HUES64 (cell line): ENCODE measurements around the gene DNAJC27.

Source experiments
- H3K27ac ChIP-seq: 2 replicates; pipeline ENCODE4 v1.7.0; 2013; ENCODE audit warnings: low read depth, low read length, inconsistent platforms
- H3K27me3 ChIP-seq: 2 replicates; pipeline ENCODE4 v1.6.1; 2013; ENCODE audit warnings: mild to moderate bottlenecking, low read length; ENCODE audit not compliant: insufficient read depth
- H3K36me3 ChIP-seq: 2 replicates; pipeline ENCODE4 v1.6.1; 2013; ENCODE audit warnings: mild to moderate bottlenecking, low read length; ENCODE audit not compliant: insufficient read depth
- H3K4me1 ChIP-seq: 2 replicates; pipeline ENCODE4 v1.6.1; 2013; ENCODE audit warnings: mild to moderate bottlenecking, low read length, moderate library complexity; ENCODE audit not compliant: insufficient read depth
- H3K4me3 ChIP-seq: 2 replicates; pipeline ENCODE4 v1.5.1; 2013; ENCODE audit warnings: mild to moderate bottlenecking, low read length, moderate library complexity
- H3K9ac ChIP-seq: 2 replicates; pipeline ENCODE4 v1.6.1; 2013; ENCODE audit warnings: mild to moderate bottlenecking, low read depth, low read length
- H3K9me3 ChIP-seq: 2 replicates; pipeline ENCODE4 v1.6.1; 2013; ENCODE audit warnings: low read depth, low read length; ENCODE audit not compliant: insufficient read depth
- WGBS: fragments of 150-250, 120-280 bp; methylation state at CpG from one replicate; pipeline ENCODE4 v1.1.7; 2013; ENCODE audit warnings: missing lambda C conversion rate; 5-methylcytosine and 5-hydroxymethylcytosine counted together

The DNAJC27 gene

DNA sequence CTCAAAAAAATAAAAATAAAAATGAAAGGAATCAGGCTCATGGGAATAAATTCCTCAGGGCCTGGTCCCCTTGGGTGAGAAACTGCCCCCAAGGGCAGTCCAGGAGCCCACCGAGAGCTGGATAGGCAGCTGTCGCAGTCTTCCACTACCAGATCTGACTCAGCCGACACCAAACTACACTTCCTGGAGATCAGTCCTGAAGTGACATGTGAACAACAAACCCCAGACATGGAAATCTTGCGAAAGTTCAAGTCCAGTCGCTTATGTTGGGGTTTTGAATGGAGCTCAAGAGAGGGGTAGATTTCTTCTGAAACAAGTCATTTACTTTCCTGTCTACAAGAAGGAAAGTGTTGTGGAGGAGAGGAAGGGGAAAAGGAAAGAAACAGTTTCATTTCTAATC lies 64.6 kb downstream of the DNAJC27 start:
- 0 out of 2 replicates have a peak, but pooled peaks cover 3% of the 10 kb centered on the region for H3K9me3 ChIP-seq
- no peaks in the 10 kb centered on the region for H3K4me1 ChIP-seq
- H3K4me3 ChIP-seq = no peak overlapping the region
- H3K36me3 ChIP-seq = peaks cover 10% of the 10 kb centered on the region; the same call in 1 of the 2 replicates
- no peak overlapping the region for H3K9ac ChIP-seq
- 94% methylated on average over 5 of the region's 5 CpGs for WGBS
- no peak overlapping the region for H3K27ac ChIP-seq
- no peaks in the 10 kb centered on the region for H3K27me3 ChIP-seq

DNA sequence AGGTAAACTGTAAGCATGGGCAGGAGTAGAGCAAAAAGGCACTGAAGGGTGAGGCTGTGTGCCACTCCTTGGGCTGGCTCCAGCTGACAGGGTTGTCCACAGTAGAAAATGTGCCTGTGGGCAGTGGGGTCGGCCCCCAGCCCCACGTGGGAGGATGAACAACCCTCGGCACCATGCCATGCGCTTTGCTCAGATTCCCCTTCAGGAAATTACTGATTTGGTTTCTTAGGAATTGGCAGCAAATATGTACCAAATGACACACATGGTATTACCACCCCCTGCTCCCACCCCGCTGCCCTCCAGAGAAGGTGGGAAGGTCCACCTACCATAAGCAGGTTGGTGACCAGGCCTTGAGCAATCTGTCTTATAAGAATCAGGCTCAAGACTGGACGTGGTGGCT lies 65.3 kb downstream of the DNAJC27 start:
- no peaks in the 10 kb centered on the region for H3K27me3 ChIP-seq
- no peak overlapping the region for H3K4me3 ChIP-seq
- WGBS = 93% methylated on average over 6 of the region's 6 CpGs
- no peak overlapping the region for H3K9ac ChIP-seq
- peaks cover 10% of the 10 kb centered on the region; the same call in 1 of the 2 replicates for H3K36me3 ChIP-seq
- 0 out of 2 replicates have a peak, but pooled peaks cover 3% of the 10 kb centered on the region for H3K9me3 ChIP-seq
- no peaks in the 10 kb centered on the region for H3K4me1 ChIP-seq
- H3K27ac ChIP-seq = no peak overlapping the region

DNA sequence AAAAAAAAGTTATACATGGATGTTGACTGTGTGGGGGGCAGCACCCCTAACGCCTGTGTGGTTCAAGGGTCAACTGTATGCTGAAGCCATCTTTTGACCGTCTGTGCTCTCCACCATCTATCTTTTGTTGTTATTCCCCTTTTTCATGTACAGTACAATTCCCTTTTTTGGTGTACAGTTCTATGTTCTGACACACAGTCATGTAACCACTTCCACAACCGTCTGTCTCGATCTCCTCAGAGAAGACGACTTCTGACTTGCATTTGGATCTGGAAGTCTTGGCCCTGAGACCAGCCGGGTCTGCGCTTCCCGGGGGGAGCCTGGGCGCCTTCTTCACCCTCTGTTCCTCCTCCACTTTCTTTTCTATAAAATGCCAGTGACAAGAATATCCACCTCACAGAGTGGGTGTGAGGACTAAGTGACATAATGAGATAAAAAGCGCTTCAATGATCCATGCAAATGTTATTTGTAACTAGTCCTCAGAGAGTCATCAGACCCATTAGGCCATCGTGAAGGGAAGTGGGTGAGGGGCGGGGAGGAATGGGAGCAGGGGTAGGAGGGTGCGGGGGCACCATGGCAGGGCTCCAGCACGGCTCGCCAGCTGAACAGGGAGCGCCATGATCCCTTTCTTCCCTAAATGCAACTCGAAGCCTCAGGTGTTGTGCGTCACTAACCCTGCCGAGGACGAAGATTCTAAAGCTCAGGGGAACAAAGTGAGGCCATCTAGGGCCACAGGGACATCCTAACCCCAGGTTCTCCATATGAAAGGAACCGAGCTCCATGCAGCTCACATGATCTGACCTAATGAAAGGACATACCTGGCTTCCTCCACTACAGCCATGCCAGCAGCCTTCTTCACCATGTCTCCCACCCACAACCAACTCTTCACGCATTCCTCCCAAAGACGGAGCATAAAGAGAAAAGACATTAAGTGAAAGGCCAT lies 68.3 kb downstream of the DNAJC27 start:
- H3K27me3 ChIP-seq = no peaks in the 10 kb centered on the region
- H3K9ac ChIP-seq = no peak overlapping the region
- H3K4me3 ChIP-seq = no peak overlapping the region
- H3K9me3 ChIP-seq = no peaks in the 10 kb centered on the region
- no peak overlapping the region for H3K27ac ChIP-seq
- 87% methylated on average over 23 of the region's 23 CpGs for WGBS
- peaks cover 9% of the 10 kb centered on the region; the same call in 1 of the 2 replicates for H3K36me3 ChIP-seq
- H3K4me1 ChIP-seq = 0 out of 2 replicates have a peak, but pooled peaks cover 2% of the 10 kb centered on the region

DNA sequence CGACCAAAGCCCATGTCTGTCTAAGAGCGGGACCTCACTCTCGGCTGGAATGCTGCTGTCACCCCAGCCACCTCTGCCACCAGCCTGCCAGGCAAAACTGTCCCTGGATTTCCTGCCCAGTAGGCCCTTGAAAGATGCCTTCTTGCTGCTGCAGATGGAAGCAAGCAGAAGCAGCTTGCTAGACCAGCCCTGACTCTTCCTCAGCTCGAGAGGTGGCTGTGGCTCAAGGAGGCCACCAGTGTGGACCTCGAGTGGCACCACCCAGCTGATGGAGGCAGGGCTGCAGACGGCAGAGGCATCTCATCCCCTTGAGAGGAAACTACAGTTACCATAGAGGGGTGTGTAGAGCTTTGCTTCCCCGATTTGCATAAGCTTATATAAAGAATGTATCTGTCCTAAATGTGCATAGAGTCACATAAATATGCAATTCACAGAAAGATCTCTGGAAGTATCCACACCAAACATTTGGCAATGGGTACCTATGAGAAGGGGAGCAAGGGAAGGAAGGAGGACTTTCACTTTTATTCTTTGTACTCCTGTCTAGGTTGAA lies 72.3 kb downstream of the DNAJC27 start:
- Histone ChIP-seq H3K4me1 (0 out of 2 replicates have a peak, but pooled peaks cover 7% of the 10 kb centered on the region), H3K36me3 (peaks cover 17% of the 10 kb centered on the region; the same call in 1 of the 2 replicates), H3K9ac (no peak overlapping the region), H3K27ac (no peak overlapping the region), H3K9me3 (peaks cover 23% of the 10 kb centered on the region), H3K4me3 (no peak overlapping the region), H3K27me3 (no peaks in the 10 kb centered on the region)
- WGBS = 92% methylated on average over 7 of the region's 7 CpGs

DNA sequence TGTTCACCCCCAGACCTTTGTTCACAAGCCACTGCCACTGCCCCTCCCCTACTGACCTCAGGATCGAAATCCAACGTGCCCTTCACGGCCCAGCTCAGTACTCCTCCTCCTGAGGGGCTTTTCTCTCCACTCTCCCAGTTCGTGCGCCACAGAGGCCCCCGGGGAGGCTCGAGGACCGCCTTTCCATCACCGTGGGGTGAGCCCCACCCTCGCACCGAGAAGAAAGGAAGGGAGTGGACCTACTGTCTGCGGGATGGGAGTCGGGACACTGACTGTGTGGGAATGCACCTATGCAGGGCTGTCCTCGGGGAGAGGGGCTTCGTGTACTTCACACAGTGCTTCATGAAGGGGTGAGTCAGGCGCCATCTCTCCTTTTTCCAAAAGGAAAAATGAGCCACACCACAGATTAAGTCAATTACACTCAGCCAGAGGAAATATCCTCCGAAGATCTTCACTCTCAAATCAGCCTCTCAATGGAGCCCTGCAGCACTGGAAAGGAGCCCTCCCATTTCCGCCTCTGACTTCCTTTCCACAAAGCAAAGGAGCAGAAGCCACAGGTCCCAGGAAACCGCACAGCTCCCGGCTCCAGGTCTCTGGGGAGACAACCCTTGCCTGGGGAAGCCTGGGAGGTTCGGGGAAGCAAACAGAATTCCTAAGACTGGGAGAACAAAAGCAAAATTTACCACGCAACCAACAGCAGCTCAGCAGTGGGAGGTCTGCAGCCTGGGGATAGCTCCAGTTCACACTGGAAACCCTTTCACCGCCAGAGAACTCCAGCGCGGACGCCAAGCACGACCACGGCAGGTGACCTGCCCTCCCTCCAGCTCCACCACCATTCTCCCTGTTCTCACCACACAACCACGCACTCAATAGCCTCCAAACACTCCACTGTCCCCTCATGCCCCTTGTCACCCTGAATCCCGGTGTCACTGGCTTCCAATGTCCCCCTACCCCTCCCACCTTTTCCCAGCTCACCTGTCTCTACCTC lies 73.3 kb downstream of the DNAJC27 start:
- Histone ChIP-seq H3K27ac (no peak overlapping the region), H3K9ac (no peak overlapping the region), H3K27me3 (no peaks in the 10 kb centered on the region), H3K9me3 (peaks cover 31% of the 10 kb centered on the region), H3K4me1 (0 out of 2 replicates have a peak, but pooled peaks cover 7% of the 10 kb centered on the region), H3K36me3 (peaks cover 17% of the 10 kb centered on the region; the same call in 1 of the 2 replicates), H3K4me3 (no peak overlapping the region)
- 82% methylated on average over 30 of the region's 30 CpGs for WGBS

- no peak overlapping the region for H3K4me3 ChIP-seq
- no peaks in the 10 kb centered on the region for H3K27me3 ChIP-seq
- peaks cover 8% of the 10 kb centered on the region; the same call in 1 of the 2 replicates for H3K36me3 ChIP-seq
- H3K4me1 ChIP-seq = 0 out of 2 replicates have a peak, but pooled peaks cover 7% of the 10 kb centered on the region
- H3K9me3 ChIP-seq = peaks cover 31% of the 10 kb centered on the region
- no peak overlapping the region for H3K9ac ChIP-seq
- 74% methylated on average over 2 of the region's 3 CpGs for WGBS
- H3K27ac ChIP-seq = no peak overlapping the region
Measured at GRCh38 chr2:24894750-24895149, 77.0 kb downstream of the DNAJC27 start.

- H3K27me3 ChIP-seq = no peaks in the 10 kb centered on the region
- H3K4me3 ChIP-seq = no peak overlapping the region
- H3K36me3 ChIP-seq = peaks cover 8% of the 10 kb centered on the region; the same call in 1 of the 2 replicates
- H3K27ac ChIP-seq = no peak overlapping the region
- H3K9ac ChIP-seq = no peak overlapping the region
- 0 out of 2 replicates have a peak, but pooled peaks cover 7% of the 10 kb centered on the region for H3K4me1 ChIP-seq
- 82% methylated on average over 2 of the region's 3 CpGs for WGBS
- peaks cover 31% of the 10 kb centered on the region for H3K9me3 ChIP-seq
Measured at GRCh38 chr2:24893934-24894333, 77.8 kb downstream of the DNAJC27 start.
